Right hindlimb (tissue), 1 donor: Measurements from ENCODE around the gene WWOX.
A peak's percentile ranks its signal among the peaks of the same experiment; 100 is the strongest.

ENCODE experiments used
- DNase-seq: peaks from one replicate; pipeline ENCODE4 v3.0.0-alpha.2; 2018

WWOX gene

DNA sequence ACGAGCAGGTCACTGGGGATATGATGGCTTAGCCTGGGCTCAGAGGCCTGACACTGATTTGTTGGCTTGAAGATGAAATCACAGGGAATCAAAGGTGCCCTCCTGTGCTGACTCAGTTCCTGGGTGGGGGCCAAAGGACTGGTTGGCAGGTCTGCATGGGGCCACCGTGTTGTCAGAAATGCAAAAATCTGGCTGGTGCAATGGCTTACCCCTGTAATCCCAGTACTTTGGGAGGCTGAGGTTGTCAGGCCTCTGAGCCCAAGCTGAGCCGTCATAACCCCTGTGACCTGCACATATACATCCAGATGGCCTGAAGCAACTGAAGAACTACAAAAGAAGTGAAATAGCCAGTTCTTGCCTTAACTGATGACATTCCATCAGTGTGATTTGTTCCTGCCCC, 314.2 kb downstream of the WWOX start:
- no peak for DNase-seq

DNA sequence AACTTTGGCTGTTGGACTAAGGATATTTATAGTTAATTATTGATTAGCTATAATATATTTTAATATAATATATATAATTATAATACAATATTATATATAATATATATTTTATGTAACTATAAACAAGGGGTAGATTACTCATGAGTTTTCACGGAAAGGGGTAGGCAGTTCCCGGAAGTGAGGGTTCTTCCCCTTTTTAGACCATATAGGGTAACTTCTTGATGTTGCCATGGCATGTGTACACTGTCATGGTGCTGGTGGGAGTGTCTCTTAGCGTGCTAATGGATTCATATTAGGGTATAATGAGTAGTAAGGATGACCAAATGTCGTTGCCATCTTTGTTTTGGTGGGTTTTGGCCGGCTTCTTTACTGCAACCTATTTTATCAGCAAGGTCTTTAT, 315.6 kb downstream of the WWOX start:
- DNase-seq: no peak

DNA sequence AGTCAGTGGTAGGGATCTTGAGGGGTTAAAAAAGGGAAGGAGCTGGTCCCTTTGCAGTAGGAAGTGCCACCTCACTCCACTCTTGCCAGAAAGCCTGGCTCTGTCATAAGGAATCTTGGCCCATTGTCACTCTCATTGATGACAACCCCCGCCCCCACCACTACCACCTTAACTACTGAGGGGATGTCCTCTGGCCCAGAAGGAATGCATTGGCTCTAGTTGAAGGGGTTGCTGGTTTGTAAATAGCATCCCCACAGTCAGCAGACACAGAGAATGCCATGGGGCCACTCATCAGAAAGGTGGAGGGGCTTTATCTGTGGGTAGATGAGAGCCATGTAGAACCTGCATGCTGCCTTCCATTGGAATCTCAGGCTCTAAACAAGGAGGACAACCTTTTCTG, 316.2 kb downstream of the WWOX start:
- no peak for DNase-seq

DNA sequence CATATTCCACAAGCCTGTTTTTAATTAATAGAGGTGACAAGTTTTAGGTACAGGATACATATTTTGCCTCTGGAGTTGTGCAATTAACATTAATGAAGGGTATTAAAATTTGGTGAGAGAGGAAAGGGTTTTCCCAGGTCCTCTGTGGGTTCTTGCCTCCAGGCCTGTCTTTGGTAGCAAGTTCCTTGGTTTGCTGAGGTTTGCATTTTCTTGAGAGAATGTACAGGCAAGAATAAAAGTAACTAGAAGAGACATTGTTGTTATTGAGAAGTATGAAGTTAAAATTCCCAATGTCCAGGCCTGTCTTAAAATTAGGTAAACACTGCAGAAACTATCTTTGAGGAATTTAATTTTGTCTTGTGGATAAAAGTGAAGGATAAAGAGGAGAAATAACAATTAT, 316.9 kb downstream of the WWOX start:
- no peak for DNase-seq

DNA sequence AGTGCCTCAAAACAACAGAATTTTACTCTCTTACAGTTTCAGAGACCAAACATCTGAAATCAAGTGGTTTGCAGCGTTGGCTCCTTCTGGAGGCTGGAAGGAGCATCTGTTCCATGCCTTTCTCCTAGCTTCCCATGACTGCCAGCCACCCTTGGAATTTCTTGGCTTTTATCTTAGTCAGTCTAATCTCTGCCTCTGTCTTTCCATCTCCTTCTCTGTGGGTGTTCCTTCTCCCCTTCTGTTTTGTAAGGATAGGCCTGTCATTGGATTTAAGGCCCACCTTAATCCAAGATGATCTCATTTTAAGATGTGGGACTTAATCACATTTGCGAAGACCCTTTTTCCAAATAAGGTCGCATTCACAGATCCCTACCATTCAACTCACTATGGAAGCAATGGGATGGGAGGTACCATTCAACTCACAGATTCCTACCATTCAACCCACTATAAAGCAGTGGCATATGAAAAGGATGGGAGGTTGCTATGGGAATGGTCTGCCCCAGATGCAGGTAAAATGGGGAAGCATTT, 321.8 kb downstream of the WWOX start:
- DNase-seq: no peak

DNA sequence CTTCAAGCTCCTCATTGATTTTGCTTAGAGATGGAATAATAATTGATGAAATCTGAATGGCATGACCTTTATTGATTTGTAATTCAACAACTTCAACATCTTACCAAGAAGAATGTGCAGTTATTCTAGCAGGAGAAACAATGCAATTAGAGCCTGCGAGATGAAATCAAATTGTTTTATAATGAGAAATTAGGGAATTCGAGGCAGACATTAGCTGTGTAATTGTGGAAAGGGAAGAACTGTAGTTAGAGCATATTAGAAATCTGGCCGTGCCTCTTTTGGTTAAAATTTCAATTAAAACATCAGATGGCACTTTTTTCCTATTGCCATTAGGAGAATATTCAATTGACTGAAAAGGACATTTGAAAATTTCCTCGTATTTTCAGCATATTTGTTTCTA, 325.8 kb downstream of the WWOX start:
- no peak for DNase-seq

DNA sequence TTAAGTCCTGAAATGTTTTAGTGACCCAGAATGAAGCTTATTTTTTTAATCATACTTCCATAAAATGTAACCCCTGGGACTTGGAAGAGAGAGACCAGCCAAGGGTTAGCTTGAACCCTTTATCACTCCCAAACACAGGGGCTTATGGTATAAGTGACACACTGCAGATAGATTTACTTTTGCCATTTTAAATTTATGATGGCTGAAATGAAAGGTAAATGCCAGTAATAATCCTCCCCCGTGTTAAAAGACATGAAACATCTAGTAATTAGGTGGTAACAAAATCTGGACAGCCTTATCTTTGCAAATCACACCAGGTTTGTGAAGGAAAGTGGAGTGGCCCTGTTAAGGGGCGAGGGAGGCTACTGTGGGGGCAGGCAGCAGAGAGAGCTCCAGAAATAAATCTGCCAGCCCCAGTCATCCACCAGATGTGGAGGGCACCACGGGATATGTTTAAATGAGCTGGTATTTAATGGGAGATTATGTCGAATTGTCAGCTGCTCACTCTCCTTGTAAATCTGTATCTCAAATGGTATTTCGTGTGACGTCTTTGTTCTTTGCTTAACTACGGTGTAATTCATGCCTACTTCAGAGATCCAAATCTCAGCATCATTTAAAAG, 326.5 kb downstream of the WWOX start:
- no peak for DNase-seq

DNA sequence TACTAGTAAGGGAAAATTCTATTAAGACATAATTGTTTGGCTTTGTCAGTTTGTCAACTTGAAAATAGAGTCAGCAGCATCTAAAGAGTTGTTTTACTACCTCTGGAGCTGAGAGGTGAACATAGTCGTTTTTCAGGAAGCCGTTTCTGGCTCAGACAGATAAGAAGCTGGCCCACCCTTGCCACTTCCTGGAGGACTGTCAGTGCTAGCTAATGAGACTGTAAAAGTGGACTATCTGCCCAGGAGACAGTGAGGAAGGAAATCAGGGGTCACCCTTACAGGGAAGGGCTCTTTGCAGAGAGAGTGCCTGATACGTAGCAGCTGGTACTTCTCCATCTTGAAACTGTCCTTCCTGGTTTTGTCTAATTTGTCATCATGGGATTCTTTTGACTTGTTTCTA, 328.7 kb downstream of the WWOX start:
- no peak for DNase-seq

DNA sequence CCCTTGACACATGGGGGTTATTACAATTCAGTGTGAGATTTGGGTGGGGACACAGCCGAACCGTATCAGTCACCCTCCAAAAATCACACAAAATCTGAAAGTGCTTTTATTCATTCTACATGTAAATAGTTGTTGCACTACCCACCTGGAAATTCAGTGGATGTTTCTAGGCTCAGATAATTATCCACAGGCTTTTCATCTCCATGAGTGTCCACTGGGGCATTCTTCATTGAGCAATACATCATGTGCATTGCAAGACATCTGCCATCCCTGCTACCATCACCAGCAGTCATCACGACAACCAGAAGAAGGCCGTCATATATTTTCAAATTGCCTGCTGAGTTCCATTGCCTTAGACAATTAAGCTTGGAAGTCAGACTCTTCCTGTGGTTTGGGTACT, 330.8 kb downstream of the WWOX start:
- no peak for DNase-seq

DNA sequence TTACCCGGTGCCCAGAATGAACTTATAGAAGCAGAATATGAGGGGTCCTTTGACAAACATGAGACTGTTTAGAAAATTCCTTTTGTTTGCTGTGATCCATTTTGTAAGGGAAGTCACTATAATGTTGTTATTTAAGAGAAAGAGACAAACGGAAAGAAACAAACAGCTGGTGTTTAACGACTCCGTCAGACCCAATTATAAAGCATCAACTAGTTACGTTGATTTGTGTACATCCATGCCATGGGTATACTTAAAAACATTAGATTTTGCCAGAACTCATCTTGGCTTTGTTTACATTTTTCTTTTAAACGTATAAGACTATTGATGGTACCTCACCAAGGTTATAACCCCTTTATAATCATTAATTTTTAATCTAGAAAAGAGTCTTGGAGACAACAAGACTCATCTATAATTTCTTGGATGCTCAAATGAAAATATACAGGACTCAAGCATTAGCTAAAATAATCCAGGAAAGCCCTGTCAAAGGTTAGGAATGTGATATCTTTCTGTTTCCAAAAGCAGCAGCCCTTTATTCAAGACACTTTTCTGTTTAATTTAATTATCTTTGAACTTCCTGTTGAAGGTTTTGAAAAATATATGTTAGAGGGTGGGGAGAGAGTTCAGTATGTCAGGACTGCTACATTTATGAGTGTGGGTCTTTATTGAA, 331.7 kb downstream of the WWOX start:
- no peak for DNase-seq

DNA sequence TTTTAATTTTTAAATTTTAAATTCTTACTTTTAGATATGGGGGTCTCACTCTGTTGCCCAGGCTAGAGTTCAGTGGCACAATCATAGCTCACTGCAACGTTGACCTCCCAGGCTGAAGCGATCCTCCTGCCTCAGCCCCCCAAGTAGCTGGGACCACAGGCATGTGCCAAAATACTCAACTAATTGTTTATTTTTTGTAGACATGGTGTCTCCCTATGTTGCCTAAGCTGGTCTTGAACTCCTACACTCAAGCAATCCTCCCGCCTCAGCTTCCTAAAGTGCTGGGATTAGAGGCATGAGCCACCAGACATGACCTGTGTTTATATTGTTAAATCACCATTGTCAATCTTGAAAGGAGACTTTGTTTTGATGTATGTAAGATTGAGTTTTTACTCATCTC, 332.2 kb downstream of the WWOX start:
- DNase-seq: no peak

DNA sequence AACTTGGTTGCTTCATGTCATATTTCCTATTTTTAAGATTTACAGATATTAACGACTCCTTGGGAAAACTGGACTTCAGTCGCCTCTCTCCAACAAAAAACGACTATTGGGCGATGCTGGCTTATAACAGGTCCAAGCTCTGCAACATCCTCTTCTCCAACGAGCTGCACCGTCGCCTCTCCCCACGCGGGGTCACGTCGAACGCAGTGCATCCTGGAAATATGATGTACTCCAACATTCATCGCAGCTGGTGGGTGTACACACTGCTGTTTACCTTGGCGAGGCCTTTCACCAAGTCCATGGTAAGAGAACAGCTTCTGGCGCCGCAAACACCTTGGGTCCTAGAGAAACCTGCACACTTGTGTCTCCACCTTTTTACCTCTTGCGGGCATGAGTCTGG, 333.0 kb downstream of the WWOX start:
- DNase-seq: no peak

DNA sequence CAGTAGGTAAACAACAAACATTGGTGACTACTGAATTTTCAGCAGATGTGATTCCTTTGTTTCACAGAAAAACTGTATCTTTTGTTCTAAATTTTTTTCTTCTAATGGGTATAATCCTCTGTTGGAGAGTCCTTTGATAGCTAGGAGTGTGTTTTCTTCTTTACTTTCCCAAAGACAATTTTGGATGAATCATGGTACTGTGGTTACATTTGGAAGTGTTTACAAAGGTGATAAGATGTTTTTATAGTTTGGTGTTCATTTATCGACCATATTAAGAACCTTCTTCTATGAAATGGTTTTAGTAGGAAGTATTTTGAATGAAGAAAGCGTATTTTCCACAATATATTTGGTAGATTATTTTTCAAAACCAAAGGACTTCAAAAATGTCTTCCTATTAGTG, 333.7 kb downstream of the WWOX start:
- no peak for DNase-seq

DNA sequence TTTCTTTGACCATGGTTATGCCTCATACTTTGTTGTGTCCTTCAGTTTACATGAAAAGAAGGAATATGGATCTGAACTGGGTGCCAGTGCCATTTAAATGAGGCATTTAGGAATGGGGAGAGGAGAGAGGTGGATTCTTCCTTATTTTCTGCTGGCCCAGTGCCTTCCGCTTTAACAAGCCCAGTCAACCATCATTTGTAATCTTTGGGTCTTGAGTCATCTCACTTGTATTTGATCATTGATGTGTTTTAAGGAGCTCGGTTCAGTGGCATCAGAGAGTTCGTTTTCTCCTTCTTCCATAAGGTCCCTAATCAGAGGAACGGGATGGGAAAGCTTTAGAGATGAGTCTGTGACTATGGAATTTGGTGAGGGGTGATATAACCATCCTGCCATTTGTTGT, 334.9 kb downstream of the WWOX start:
- DNase-seq: no peak

DNA sequence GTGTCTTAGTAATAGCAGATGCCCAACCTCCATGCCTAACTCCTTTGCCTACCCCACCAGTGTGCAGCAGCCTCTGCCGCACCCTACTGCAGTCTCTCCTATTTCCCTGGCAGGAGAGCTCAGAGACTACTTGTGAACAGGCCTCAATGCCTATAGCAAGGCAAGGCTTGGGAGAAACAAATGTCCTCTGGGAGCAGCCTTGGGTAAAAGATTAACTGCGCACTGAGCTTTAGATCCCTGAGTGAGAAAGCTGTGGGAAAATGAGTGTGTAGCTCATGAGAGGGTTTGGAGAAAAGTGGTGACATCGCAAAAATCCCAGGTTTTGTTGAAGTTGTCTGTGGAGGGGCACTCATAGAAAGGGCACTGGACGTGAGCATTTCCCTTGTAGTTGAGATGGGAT, 335.8 kb downstream of the WWOX start:
- no peak for DNase-seq

DNA sequence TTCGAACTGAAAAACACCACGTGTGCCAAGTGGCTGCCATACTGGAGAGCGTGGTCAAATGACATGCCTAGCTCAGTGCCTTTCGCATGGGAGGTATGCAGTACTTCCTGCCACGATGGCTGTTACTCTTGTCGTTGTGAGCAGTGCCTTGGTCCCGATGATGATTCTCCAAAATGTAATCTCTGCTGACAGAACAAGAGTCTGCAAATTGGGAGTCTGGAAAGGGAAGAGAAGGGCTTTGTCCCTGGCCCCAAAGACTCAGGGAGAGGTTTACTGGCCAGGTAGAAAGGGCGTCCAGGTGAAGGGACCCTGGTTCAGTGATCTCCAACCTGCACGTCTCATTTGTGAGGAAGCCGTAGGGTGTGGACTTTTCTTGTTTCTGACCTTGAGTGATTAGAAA, 336.6 kb downstream of the WWOX start:
- no peak for DNase-seq

DNA sequence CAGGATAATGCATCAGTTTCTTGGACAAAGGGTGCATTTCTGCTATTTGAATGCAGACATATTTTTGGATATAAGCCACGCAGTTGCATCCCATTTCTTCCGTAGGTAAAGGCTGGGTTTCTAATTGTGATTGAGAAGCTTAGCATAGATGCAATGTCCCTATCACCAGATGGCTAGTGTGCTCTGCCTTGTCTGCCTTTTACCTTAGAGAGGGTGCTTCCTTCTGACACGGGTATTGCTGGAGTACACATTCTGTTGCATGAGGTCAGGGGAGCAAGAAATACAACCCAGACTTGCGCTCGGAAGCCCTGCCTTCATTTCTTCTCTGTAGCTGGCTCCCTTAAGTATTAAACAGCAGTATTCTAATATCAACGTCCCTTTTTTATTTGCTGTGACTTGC, 337.4 kb downstream of the WWOX start:
- no peak for DNase-seq

DNA sequence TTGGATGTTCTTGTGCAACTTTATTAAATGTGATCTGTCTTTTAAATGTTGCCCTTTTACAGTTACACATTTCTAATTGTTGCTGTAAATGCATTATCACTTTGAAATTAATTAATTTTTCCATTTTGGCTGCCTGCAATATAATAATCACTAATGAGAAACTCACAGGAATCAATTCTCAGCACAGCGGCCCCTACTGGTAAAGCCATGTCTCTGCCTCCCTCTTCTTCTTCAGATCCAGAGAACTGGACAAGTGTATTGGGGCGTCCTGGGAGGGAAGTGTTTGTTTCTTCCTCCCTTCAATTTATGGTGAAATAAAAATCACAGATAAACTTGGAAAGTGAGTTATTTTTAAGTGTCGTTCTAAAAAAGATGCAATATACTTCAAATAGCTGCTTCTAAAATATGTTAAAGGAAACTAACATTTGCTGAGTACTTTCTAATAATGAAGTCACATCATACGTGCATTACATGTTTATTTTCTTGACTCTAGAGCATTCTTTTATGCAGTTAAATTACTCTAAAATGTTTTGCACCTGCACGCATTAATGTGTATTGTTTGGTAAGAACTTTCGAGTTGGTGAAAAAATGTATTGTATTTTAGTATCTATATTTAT, 338.0 kb downstream of the WWOX start:
- DNase-seq: no peak

DNA sequence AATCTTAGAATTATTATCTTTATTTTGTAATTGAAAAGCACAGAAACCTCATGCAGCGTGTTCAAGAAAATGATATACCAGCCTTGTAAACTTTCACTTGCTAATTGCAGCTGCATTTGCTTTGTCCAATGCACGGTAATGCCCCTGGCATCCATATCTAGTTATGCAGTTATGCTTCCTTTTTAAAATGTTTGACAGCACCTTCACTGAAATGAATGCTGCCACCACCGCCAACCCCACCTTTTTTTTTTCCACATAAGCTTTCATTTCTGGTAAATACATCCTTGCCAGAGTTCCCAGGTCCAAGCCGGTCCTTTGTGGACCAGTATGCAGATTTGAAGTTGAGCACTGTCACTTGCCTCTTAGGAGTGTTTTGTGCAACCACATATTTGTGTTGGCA, 338.8 kb downstream of the WWOX start:
- no peak for DNase-seq

DNA sequence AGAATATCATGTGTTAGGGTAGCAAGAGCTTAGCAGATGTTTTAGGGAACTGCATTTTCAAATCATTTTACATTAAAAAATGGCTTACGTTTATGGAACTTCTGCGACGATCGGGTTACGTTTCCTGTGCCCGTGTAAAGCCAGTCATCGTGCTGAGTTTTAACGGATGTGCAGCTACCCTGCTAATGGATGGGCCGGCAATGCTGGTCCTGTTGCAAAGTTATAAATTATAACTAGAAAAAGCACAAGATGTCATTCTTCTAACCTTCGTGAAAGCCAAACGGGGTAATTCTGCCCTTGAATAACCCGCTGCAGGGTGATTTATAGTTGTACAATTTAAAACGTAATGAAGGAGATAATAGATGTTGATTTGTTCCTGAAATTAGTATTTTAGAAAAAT, 339.2 kb downstream of the WWOX start:
- peak; percentile 25 for DNase-seq

DNA sequence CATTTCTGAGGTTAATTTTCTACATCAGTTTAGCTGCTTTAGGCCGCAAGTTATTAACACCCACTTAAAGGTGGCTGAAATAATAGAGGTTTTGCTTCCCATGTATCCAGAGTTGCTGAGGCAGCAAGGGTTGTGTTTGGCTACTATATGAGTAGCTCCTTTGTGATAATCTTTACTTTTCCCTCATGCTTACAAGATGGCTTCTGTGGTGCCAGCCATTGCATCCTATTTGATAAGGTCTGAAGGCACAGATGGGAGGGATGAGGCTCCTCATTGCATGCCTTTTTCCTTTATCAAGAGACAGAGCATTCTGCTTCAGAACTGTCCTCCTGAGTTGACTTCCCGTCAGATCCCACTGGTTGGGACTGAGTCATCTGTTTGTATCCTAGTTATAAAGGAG, 340.2 kb downstream of the WWOX start:
- no peak for DNase-seq

DNA sequence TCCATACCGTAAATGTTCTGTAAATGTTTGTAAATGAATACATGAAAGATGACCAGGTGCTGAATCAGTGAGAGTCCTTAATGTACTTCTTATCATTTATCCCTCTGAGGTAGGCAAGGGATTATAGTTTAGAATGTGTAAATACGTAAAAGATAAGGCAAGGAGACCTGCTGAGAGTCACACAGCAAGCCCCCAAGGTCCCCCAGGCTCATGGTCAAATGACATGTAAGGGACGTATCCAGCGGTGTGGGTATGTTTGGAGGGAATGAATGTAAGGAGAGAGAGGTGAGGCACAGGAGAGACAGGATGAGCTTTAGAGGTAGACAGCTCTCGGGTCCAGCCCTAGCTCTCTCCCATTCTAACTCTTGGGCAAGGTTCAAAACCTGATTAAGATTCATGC, 341.8 kb downstream of the WWOX start:
- no peak for DNase-seq

DNA sequence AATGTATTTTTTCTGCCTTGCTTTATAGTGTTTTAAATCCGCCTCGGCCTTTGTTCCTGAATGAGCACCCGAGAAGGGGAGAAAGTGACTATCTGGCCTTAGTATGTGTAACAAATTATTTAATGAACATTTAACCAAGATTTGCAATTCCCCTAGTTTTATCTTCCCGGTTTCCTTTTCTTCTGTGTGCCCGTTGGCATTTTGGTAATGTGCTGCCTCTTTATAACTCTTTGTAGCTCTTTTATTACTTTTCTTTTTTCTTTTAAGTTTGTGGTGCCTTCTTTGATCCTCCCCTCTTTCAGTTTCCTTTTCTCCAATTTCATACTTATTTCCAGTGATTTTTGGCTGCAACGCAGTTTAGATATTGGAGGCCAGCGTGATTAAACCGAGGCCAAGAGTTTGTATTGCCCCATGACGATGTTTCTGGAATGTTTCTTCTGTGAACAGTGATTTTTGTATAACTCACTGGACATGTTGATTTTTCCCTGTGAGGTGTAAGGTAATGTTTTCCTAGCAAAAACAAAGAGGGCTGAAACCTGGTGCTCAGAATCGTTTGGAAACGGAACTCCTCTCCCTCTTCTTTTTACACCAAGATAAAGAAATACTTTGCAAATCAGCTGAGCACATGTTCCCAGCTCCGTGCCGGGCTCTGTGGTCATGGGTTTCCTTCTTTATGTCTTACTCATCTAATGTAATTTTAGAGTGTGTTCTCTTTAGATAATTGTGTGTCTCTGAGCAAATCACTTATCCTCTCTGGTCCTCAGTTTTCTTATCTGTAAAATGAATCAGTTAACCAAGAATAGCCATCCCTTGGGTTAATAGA, 344.3 kb downstream of the WWOX start:
- no peak for DNase-seq

DNA sequence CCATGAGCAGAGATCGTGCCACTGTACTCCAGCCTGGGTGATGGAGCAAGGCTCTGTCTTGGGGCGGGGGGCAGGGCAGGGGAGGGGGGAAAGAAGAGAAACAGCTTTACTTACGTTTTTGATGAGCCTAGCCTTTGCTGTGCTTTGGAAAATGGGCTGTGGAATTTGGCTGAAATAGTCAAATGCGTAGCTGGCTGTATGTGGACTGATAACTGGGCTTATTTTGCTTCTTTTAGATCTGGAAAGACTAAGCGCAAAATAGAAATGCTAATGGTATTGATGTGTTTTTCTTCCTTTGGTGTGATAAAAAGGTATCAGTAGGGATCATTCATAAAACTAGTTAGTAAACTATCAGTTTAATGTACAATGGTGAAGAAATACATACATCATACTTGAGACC, 346.4 kb downstream of the WWOX start:
- DNase-seq: no peak
